ENCODE measurements around the gene C16orf86.

DNA sequence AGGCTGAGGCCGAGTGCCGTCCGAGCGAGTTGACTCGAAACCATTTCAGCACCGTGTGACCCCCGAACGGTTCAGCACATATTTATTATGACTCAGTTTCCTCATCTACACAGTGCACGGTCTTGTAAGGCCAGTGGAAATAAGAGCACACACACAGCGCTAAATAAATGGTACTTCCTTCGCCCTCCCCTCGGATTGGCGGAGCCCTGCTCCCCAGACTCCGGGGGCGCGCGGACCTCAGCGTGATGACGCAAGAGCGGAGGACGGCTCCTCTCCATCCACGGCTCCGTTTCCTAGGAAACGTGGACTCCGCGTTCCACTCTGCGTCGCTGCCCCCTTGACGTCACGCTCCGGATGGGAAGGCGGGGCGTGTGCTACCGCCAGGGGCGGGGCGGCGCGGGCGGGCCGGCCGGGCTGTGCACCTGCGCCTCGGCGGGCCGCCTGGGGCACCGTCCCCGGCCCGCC lies 6.0 kb upstream of the C16orf86 start, which contains the start of gene PARD6A:
- TF ChIP-seq, protein P1, sequence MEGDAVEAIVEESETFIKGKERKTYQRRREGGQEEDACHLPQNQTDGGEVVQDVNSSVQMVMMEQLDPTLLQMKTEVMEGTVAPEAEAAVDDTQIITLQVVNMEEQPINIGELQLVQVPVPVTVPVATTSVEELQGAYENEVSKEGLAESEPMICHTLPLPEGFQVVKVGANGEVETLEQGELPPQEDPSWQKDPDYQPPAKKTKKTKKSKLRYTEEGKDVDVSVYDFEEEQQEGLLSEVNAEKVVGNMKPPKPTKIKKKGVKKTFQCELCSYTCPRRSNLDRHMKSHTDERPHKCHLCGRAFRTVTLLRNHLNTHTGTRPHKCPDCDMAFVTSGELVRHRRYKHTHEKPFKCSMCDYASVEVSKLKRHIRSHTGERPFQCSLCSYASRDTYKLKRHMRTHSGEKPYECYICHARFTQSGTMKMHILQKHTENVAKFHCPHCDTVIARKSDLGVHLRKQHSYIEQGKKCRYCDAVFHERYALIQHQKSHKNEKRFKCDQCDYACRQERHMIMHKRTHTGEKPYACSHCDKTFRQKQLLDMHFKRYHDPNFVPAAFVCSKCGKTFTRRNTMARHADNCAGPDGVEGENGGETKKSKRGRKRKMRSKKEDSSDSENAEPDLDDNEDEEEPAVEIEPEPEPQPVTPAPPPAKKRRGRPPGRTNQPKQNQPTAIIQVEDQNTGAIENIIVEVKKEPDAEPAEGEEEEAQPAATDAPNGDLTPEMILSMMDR (conservative IDR thresholded peaks at IDR 0.05 in 1 of 2, IDR thresholded peaks at IDR 0.05 in 1 of 2; ENCODE audit: extremely low read depth in 1 of 2, insufficient read depth in 1 of 2, low read depth in 1 of 2, low read length in 2 of 2): no peak
- TF ChIP-seq EZH2 (IDR thresholded peaks at IDR 0.05; ENCODE audit: borderline replicate concordance, low read length): no peak
